GM19240 (cell line): ENCODE data around the gene DRC1.
"Not testable (repeated sequence)": the region's sequence is repeated elsewhere in the genome, so short reads cannot be mapped to it uniquely, and the experiment has no call there.

ENCODE experiments used
- DNase-seq: peaks from one replicate; pipeline ENCODE4 v3.0.0; 2011; ENCODE audit warnings: low spot score; ENCODE audit not compliant: insufficient read length

DRC1 gene

DNA sequence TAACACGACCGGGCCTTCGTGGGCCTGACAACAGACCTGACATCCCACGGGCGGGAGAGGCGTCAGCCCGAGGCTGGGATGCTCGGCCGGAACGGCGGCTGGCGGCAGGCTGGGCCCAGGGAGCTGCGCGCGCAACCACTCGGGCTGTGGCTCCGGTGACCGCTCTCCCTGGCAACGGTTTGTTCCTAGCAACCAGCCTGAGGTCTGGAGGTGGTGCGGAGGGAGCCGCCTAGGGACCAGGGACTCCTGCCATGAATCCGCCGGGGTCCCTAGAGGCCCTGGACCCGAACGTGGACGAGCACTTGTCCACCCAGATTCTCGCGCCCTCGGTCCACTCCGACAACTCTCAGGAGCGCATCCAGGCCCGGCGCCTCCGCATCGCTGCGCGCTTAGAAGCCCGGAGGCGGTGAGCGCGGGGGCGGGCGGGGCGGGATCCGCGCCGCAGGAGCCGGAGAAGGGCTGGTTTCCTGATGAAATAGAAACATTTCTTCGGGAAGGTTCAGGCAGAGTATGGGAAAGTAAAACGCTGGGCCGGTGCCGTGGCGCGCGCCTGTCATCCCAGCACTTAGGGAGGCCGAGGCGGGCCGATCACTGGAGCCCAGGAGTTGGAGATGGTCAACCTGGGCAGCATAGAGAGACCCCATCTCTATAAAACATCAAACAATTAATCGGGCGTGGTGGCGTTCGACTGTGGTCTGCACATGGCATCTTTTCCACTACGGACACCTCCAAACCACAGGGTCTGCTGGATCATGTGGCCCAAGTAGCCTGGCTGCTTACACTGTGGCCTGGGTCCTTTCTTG is at the start of gene DRC1:
Gene DRC1 (plus strand): TSS at position 182 of the 803 bp plus-strand sequence. CDS start 70 bp downstream, at position 252.
- DNase-seq = no peak

DNA sequence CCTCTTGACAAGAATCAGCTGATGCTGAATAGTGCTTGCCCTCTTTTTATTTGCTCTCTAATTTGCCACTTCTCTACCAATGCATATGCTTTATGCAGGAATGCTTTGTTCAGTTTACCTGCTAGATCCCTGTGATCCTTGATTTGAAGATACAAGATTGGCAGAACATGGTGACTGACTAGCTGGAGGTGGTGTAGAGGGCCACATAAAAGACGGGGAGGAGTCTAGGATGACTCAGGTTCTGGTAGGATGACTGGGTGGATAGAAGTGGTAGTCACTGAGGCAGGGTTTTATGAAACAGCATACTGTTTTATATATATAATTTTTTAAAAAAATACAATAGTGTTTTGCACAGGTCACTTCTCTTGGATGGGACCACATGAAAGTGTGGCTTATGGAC is 48.8 kb upstream of the DRC1 start:
- no peak for DNase-seq

DNA sequence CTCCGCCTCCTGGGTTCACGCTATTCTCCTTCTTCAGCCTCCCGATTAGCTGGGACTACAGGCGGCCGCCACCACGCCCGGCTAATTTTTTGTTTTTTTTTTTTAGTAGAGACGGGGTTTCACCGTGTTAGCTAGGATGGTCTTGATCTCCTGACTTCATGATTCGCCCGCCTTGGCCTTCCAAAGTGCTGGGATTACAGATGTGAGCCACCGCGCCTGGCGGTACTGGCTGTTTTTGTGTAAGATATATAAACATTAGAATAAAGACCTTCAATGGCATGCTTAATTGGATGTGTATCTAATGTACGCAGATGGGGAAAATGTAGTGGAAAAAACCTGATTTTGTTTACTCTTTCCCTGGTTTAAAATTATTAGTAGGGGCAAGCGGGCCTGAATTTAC is 47.3 kb upstream of the DRC1 start:
- DNase-seq = not testable (repeated sequence)

DNA sequence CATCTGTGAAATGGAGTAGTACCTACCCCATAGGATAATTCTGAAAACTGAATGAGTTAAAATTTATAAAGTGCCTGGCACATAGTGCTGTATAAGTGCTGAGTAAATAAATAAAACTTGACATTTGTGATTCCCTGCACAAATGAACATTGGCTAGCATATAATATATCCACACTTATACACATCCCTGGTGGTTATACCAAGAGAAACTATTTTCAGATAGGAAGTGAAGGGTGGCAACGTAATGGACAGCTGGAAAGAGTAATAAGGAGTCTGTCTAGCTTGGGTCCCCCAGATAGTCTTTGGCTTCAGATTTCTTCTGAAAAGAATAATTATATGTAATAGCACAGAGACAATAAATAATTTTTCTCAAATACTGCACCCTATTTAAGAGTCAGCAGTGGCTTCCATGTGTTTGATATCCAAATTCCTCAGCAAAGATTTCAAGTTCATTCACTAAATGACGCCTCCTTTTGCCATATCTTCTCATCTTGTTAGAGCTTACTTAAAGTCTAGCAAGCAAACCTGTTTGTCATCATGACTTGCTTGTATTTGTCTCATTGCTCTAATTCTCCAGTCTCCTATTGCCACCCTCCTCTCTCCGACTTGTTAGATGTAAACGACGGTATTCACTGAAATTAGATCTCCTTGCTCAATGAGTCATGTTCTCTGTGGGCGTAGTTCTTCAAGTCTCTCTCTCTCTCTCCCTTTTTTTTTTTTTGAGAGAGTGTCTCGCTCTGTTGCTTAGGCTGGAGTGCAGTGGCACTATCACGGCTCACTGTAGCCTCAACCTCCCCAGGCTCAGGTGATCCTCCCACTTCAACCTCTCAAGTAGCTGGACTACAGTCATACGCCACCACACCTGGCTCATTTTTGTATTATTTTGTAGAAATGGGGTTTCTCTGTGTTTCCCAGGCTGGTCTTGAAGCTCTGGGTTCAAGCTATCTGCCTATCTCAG is 46.4 kb upstream of the DRC1 start:
- no peak for DNase-seq

DNA sequence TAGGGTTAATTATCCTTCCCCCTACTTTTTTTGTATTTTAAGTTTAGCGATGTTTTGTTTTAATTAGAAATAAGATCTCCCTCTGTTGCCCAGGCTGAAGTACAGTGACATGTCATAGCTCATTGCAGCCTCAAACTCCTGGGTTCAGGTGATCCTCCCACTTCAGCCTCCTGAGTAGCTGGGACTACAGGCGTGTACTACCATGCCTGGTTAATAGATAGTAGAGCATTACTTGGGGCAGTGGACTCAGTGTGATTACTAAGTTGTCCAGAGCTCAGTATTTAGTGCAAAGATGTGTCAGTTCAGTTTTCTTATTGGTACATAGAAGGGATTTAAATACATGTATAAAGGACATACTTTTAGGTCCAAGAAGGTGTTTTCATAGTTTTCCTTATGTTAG is 45.6 kb upstream of the DRC1 start:
- DNase-seq = no peak

DNA sequence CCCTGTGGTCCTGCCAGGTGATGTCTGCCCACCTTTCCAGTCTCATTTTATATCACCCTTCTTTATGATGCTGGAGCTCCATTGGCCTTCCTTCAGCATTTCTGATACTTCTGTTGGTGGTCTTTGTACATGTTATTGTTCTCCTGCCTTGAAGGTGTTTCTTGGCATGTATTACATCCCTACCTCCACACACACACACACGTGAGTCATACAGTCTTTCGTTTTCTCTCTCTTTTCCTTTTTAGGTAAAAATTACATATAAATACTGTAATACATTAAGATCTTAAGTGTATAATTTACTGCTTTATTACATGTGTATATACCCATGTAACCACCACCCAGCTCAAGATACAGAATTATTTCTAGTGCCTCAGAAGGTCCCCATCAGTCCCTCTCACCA is 44.9 kb upstream of the DRC1 start:
- DNase-seq = no peak

DNA sequence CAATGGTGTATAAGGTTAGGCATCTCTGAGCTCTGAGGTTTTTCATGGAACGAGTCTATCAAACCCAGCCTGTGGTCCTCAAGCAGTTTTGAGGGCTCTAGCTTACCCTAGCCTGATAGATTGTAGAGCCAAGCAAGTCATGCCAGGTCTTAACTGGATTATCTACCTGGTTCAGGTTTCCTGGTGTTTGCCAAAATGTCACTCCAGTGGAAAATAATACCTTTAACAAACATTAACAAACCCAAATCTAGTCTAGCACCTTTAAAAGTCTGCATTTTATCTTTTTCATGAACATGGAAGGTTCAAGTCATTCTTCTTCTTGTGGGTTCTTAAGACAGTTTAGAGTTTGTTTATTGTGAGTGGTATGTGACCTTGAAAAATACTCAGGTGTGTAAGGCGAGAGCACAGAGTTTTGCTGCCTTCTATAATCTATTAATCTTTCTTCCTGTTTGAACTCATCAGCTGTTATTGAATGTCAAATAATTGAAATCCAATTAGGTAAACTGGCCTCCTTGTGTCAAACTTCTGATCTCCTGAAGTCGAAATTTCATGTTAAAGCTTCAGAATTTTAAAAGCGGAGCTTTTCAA is 41.7 kb upstream of the DRC1 start:
- no peak for DNase-seq

DNA sequence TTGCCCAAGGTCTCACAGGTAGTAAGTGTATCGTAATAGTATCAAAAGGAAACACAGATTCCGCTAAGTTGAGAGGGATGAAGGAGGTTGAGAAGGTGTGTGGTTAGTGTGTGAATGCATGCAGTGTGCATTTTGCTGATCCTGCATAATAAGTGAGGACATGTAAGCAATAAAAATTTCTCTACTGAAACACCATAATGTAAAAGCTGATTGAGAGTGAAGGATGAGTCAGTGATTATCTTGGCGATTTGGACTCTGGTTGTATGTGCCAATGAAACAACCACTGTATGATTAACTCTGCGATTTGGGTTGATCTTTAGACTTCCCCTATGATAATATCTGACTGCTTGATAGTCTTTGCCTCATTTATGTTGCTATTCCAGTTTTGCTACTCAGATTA is 38.4 kb upstream of the DRC1 start:
- DNase-seq = no peak

DNA sequence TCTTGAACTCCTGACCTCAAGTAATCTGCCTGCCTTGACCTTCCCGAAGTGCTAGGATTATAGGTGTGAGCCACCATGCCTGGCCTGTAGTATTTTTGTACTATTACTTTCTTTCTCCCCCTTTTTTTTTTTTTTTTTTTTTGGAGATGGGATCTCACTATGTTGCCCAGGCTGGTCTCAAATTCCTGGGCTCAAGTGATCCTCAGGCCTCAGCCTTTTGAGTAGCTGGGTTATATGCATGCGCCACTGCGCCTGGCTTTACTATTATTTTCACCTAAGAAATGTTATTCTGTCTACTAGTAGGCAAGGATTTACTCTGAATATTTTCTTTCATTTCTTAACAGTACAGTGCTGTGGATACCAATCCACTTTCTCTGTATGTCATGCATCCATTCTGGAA is 37.8 kb upstream of the DRC1 start:
- DNase-seq = no peak

DNA sequence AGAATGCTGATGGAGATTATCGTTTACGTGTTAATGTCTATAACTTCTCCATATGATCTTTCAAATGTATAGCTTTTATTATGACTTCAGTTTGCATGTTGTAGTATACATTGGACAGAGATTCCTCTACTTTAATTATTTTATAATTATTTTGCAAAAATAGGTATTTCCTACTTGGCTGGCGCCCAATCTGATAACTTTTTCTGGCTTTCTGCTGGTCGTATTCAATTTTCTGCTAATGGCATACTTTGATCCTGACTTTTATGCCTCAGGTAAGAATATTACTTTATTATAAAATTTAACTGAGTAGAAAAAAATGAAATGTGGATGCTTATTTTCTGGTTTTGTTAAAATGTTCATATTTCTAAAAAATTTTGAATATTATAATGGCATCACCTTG is 37.1 kb upstream of the DRC1 start:
- no peak for DNase-seq

DNA sequence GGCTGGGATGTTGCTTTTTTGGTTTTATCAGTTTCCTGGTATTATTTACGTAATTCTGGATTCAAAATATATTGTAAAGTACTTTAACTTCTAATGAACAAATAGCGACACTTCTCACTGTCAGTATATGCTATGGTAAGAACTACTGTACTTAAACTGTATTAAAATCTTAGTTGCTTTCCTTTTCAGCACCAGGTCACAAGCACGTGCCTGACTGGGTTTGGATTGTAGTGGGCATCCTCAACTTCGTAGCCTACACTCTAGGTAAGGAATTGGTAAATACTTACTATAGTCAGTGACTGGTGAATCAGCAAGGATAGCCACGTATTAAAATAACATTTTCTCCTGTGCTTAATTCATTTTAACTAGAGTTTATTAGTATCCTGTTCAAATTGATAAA is 34.8 kb upstream of the DRC1 start:
- DNase-seq = no peak

DNA sequence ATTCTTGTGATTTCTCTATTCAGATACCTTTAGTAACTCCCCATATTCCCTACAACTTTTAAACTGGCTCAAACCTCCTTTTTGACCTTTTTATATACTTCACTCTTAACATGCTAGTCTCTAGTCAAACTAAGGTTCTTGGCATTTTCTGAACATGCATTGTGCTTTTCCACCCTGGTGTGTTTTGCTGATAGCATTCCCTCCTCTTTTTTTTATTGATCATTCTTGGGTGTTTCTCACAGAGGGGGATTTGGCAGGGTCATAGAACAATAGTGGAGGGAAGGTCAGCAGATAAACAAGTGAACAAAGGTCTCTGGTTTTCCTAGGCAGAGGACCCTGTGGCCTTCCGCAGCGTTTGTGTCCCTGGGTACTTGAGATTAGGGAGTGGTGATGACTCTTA is 32.1 kb upstream of the DRC1 start:
- not testable (repeated sequence) for DNase-seq

DNA sequence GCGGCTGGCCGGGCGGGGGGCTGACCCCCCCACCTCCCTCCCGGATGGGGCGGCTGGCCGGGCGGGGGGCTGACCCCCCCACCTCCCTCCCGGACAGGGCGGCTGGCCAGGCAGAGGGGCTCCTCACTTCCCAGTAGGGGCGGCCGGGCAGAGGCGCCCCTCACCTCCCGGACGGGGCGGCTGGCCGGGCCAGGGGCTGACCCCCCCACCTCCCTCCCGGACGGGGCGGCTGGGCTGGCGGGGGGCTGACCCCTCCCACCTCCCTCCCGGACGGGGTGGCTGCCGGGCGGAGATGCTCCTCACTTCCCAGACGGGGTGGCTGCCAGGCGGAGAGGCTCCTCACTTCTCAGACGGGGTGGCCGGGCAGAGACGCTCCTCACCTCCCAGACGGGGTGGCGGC is 30.8 kb upstream of the DRC1 start:
- DNase-seq = not testable (repeated sequence)

DNA sequence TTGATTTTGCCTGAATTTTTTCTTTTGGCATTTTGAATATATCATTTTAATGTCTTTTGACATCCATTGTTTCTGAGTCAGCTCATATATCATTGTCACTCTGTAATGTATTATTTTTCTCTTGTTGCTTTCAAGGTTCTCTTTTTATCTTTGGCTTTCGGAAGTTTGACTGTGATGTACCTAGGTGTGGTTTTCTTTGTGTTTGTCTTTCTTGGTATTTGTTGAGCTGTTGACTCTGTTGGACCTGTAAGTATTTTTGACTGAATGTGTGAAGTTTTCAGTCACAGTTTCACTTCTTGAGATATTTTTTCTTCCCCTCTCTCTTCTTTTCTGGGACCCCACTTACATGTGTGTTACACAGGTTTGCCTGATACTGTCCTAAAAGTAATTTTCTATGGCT is 24.9 kb upstream of the DRC1 start:
- no peak for DNase-seq

DNA sequence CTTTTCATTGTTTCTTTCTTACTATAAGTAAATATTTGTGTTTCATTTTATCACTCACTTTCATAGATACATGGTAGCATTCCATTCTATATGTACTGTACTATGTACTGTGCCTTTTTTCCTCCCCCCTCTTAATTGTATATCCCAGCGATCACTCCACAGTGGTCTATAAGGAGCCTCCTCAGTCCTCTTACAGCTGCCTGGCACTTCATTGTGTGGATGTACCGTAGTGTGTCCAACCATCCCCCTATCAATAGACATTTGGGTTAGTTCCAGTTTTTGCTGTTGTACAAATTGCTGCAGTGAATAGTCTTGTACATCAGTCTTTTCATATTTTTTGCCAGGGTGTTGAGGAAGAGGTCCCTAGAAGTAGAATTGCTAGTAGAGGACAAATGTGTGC is 21.4 kb upstream of the DRC1 start:
- no peak for DNase-seq

DNA sequence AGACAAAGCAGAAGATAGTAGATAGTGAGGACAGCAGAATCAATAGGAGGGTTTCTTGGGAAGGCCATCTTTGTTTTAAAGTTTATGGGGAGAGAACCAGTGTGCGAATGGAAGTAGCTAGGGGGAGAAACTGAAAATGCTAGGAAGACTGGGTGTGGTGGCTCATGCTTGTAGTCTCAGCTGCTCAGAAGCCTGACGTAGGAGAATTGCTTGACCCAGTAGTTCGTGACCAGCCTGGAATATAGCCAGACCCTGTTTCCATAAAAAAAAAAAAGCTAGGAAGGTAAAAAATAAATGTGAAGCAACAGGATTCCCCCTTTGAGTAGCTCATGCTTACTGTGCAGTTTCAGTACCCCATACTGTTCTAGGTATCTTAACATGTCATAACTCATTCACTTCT is 19.2 kb upstream of the DRC1 start:
- no peak for DNase-seq

DNA sequence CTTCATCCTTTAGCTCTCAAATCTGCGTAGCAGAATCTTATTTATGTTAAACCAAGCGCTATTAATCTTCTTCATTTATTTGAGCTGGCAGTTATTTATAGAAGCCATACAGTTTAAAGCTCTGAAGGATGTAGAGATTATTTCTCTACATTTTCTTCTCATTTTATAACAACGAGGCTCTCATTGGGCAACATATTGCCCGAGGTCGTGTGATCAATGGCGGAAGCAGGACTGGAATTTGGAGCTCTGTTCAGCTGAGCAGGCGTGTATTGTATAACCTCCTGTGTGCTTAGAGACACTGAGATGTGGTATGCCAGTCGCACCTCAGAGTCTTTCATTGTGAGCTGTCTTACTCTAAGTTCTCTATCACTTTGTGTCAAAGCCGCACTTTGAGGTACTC is 17.5 kb upstream of the DRC1 start:
- DNase-seq = no peak

DNA sequence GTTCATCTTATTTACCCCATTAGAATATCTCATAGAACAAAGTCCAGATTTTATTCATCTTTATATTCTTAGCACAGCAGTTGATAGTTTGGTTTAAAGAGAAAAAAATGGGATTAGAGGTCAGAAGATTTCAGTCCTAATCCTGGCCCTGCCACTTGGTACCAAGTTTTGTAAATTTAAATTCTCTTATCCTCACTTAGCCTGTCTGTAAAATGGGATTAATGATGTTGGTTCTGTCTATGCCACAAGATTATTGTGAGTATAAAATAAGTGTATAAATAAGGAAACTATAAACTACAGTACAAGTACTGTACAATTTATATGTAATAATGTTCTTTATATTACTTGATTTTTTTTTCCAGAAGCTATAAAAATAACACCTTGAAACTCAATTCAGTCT is 17.1 kb upstream of the DRC1 start:
- DNase-seq = no peak

DNA sequence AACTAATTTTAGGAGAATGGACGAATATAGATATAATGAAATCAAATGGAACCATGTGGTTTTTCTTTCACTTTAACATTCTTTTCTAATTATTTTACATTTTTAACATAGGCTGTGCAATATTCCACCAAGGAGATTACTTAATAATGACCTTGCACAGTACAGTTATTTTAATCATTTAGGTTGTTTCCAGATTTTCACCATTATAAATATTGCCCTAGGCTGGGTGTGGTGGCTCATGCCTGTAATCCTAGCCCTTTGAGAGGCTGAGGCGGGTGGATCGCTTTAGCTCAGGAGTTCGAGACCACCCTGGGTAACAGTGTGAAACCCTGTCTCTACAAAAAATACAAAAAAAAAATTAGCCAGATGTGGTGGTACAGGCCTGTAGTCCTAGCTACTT is 14.5 kb upstream of the DRC1 start:
- DNase-seq = no peak

DNA sequence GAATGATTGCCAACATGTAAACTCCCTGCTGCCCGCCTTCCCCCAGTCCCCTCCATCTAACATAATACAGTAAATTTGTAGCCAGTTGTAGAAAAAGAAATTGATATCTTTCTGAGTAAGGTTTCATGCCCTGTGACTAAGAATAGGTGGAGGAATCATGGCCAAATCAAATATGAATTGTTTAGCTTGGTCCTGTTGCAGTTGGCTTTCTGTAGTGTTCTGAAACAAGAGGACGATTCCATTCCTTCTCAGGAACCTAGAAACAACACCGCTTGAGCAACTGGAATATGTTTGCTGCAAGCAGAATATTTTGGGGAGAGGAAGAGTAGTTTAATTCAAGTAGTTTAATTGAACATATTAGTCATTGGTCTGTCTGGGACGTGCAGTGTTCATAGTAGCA is 7.0 kb upstream of the DRC1 start:
- DNase-seq = no peak

DNA sequence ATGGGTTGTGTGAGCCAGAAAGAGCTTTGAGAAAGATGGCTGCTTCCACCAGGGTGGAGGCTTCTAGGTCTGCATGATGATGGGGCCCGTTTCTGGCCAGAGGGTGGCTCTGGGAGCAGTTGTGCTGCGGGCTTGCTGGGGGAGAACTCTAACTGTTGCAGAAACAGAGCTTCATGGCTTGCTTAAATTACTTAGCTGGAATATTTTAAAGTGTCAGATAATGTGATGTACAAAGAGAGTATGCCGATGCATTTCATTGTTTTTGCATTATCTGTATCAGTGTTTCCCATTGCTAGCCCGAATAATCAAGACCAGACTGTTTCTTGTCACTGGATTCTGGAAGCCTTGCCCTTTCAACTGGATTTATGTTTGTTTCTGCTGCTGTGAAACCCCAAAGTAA is 6.3 kb upstream of the DRC1 start:
- no peak for DNase-seq

DNA sequence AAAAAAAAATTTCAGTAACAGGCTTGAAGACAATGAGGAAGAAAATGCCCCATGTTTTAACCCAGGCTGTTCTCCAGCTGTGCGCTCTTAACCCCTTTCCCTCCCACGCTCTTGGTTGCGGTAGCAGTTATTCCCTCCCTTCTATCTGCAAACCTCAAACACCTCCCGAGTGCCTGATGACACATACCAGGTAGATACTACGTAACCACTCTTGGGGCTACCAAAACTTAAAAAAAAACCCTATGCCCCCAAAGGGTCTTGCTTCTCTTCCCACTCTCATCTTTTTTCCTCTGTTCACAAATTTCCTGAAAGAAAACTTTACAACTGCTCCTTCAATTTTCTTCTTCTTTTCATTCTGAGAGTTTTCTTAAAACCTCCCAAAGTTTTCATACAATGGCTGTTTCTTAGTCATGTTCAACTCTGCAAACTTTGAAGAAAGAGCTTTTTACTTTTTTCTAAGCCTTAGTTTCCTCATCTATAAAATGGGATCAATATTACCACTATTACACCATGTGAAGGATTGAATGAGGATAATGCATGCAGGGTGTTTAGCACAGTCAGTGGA is 4.9 kb upstream of the DRC1 start:
- no peak for DNase-seq
